GM15510 (cell line): Measurements from ENCODE around the gene HHAT.

Source experiments
- POLR2A ChIP-seq: IDR thresholded peaks from 3 replicates; pipeline ENCODE4 v1.6.1; 2011; ENCODE audit warnings: borderline replicate concordance; ENCODE audit not compliant: insufficient read length; ENCODE audit errors: extremely low read depth

Gene HHAT

GRCh38 chr1:210396541-210396940 is 67.8 kb downstream of the HHAT start:
- no peak for TF ChIP-seq POLR2A

- TF ChIP-seq POLR2A: no peak
These were observed 68.5 kb downstream of the HHAT start for GRCh38 chr1:210397252-210397651.

- no peak for TF ChIP-seq POLR2A
These were observed 69.0 kb downstream of the HHAT start for GRCh38 chr1:210397681-210398080.

DNA sequence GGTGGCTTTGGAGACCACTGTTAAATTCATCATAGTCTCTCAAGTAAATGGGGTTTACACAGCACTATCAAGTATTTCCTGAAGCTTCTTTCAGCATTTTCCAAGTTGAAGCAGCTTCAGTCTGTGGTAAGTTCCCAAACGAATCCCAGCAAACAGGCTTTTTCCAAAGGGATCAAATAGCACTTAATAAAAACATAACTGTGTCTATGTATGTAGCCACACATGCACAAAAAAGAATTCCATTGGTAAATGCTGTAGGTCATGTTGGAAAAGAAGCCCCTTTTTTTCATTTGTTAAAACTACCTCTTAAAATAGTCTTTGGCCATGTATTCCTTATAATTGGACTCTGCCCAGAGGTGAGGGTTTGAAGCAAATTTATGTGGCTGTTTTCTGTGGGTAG is 69.8 kb downstream of the HHAT start:
- no peak for TF ChIP-seq POLR2A

DNA sequence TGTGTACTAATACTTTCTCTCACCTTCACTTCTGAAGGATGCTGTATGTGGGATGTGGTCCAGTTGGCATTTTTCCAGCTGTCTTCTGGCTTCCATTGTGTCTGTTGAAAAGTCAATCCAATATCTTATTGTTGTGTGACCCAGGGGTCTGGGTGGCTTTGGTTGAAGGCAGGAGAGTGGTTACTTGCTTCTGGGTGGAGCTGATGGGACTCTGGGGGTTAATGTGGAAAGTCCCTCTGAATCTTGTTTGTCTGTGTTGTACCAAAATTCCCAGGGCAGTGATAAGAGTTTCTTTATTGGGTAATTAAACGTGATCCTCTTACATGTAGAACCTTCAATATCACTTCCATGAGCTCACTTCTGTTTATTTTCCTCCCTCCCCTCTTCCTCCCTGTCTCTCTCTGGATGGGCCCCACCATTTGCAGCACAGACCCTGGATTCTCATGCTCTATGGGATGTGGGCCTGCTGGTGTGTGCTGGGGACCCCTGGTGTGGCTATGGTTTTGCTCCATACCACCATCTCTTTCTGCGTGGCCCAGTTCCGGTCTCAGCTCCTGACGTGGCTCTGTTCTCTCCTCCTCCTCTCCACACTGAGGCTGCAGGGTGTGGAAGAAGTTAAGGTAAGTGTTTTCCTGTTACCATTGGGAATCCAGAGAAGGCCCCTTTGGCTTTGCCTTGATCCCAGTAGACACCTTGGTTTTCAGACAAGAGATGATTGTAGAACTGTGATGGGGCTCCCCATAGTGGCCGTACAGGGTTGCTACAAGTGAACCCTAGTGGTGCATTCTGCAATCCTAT is 71.5 kb downstream of the HHAT start:
- no peak for TF ChIP-seq POLR2A

DNA sequence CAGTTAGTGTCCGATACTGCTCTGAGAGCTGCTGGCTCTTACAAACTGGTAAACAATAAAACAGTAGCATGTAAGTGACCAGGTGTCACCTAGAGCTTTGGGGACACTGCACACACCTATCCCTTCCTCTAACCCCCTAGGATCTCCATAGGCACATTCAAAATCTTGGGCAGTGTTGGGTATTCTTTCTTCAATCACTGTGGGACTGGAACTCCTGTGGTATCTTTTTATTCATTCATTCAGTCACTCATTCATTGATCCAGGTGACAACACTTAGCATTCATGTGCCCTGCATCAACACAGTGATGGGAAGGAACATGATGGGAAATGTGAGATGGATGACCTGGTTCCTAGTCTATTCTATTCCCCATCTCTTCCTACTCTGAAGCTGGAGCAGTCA is 73.9 kb downstream of the HHAT start:
- no peak for TF ChIP-seq POLR2A

DNA sequence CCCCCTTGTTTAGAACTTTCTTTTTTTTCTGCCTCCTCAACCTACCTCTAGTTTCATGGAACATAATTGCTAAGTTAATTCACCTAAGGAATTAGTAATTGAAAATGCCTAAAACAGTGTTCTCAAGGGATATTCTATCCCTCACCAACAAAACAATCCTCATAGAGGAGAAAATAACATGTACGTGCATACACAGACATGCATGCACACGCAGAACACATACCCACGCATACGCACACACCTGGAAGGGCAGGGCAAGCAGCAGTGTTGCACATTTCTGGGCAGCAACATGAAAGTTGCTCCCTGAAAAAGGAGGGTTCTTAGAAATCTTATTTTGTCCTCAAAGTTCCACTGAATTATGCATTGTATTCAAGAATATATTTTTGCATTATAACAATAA is 76.6 kb downstream of the HHAT start:
- no peak for TF ChIP-seq POLR2A

GRCh38 chr1:210407207-210407886 is 78.6 kb downstream of the HHAT start:
- TF ChIP-seq POLR2A: no peak

DNA sequence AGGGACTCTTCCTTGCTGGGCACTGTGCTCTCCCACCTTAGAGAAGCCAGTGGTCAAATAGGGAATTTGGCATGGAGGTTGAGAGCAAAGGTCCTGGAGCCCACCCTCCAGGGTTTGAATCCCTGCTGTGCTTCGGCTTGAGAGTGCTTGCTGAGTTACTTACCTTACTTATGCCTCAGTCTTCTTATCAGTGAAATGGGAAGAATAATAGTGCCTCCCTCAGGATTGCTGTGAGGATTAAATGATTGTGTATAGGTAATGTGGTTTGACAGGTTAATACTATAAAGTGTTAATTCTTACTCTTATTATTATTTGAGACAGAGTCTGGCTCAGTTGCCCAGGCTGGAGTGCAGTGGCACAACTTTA is 79.2 kb downstream of the HHAT start:
- TF ChIP-seq POLR2A: no peak

- TF ChIP-seq POLR2A: no peak
These were observed 83.5 kb downstream of the HHAT start for GRCh38 chr1:210412240-210412639.

DNA sequence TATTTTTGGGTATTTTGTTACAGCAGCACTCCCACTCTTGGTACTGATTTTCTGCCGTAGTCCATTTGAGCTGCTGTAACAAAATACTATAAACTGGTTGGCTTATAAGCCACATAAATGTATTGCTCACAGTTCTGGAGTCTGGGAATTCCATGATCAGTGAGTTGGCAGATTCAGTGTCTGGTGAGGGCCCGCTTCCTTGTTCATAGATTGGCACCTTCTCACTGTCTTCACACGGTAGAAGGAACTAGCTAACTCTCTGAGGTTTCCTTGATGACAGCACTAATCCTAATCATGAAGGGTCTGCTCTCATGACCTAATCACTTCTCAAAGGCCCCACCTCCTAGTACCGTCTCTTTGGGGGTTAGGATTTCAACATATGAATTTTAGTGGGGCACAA is 85.2 kb downstream of the HHAT start:
- TF ChIP-seq POLR2A: no peak

- no peak for TF ChIP-seq POLR2A
These were observed 87.2 kb downstream of the HHAT start for GRCh38 chr1:210415846-210416448.

DNA sequence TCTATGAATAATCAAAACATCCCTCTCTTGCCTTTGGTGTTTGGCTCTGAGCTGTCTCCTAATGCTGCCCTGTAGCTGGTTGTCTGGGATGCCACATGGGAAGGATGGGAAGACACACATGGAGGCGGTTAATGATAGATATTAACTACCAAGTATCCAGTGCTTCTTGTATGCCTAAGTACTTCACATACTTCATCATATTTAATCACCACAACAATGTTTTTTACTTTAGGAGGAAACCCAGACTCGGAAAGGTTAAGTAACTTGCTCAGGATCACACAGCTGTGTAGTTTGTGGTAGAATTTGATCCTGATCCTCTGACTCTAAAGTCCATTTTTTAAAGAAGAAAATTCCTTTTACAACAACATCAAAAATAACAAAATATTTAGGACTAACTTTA is 88.0 kb downstream of the HHAT start:
- TF ChIP-seq POLR2A: no peak

DNA sequence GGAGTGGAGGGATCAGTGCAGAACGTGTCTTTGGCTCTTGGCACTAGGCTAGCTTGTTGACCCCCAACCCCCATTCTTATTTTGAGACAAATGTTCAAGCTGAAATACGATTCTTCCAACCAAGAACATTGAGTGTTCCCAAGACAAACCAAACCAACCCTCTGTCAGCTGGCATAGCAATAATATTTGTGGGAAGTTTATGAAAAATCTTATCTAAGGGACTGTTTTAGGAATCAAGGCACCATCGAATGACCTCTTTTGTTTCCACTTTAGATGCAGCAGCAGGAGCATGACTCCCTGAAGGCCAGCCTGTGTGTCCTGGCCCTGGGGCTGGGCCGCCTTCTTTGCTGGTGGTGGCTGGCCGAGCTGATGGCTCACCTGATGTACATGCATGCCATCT is 89.2 kb downstream of the HHAT start:
- no peak for TF ChIP-seq POLR2A

DNA sequence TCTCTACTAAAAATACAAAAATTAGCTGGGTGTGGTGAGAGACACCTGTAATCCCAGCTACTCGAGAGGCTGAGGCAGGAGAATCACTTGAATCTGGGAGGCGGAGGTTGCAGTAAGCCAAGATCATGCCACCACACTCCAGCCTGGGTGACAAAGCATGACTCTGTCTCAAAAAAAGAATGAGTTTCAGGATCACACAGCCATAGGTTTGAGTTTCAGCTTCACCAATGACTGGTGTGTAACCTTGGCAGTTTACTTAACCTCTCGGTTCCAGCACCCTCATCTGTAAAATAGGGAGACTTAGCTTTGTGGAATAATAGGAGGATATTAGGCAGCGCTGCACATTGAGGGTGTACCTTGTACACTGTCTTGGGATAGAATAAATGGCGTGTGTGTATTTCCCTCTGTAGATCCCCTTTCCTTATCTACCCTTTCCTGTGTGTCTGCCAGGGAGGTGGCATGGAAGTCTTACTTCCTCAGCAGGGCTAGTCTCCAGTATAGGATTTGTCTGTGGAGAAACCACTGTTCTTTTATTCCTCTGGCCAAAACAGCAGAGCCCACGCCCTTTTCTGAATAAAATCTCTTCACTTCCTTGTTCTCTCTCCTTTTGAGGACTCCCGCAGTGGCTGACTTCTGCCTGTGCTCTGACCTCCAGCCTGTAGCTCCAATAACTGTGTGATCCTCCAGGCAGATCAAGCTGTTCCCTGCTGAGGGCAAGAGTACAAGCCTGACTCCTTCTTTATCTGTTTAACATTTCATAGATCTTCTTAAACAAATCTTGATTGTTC is 90.4 kb downstream of the HHAT start:
- TF ChIP-seq POLR2A: no peak
